ENCODE data around the gene CSMD2.

Gene CSMD2

GRCh38 chr1:33624261-33624990 is 540.6 kb downstream of the CSMD2 start:
- DNase-seq = no peak

GRCh38 chr1:33623811-33624210 is 541.2 kb downstream of the CSMD2 start:
- no peak for DNase-seq

GRCh38 chr1:33622757-33623156 is 542.3 kb downstream of the CSMD2 start:
- no peak for DNase-seq

GRCh38 chr1:33618636-33619035 is 546.4 kb downstream of the CSMD2 start:
- DNase-seq = no peak

GRCh38 chr1:33617451-33617850 is 547.6 kb downstream of the CSMD2 start:
- DNase-seq = no peak

- DNase-seq = no peak
Observed at GRCh38 chr1:33616780-33617179, 548.2 kb downstream of the CSMD2 start.

- DNase-seq = no peak
Observed at GRCh38 chr1:33615546-33615945, 549.5 kb downstream of the CSMD2 start.

GRCh38 chr1:33610864-33611455 is 554.1 kb downstream of the CSMD2 start:
- DNase-seq = no peak

GRCh38 chr1:33610391-33610790 is 554.6 kb downstream of the CSMD2 start:
- DNase-seq = peak; percentile 30 to 86

GRCh38 chr1:33609739-33610138 is 555.3 kb downstream of the CSMD2 start:
- peak in 1 of 2 experiments; percentile 42 for DNase-seq

- DNase-seq = no peak
Observed at GRCh38 chr1:33608825-33609400, 556.1 kb downstream of the CSMD2 start.

GRCh38 chr1:33607444-33608005 is 557.5 kb downstream of the CSMD2 start:
- no peak for DNase-seq

GRCh38 chr1:33606272-33606671 is 558.8 kb downstream of the CSMD2 start:
- no peak for DNase-seq

- DNase-seq = peak in 1 of 2 experiments; percentile 45
Observed at GRCh38 chr1:33602271-33602670, 562.8 kb downstream of the CSMD2 start.

- DNase-seq = no peak
Observed at GRCh38 chr1:33601751-33602150, 563.3 kb downstream of the CSMD2 start.

- peak; percentile 89 to 94 for DNase-seq
Observed at GRCh38 chr1:33599516-33600115, 565.4 kb downstream of the CSMD2 start.

GRCh38 chr1:33588726-33589125 is 576.3 kb downstream of the CSMD2 start:
- DNase-seq = no peak

GRCh38 chr1:33586795-33587194 is 578.2 kb downstream of the CSMD2 start:
- DNase-seq = no peak

- no peak for DNase-seq
Observed at GRCh38 chr1:33586106-33586505, 578.9 kb downstream of the CSMD2 start.

GRCh38 chr1:33583567-33583966 is 581.5 kb downstream of the CSMD2 start:
- DNase-seq = no peak

- no peak for DNase-seq
Observed at GRCh38 chr1:33578557-33579448, 586.2 kb downstream of the CSMD2 start.

- DNase-seq = no peak
Observed at GRCh38 chr1:33577663-33578062, 587.4 kb downstream of the CSMD2 start.
